H1 (cell line): Measurements from ENCODE around the gene C20orf202. TPM values are rescaled to one million over a fixed set of nuclear protein-coding genes. Genes with fewer than 3 reads are reported as not detected.
A peak's percentile ranks its signal among the peaks of the same experiment; 100 is the strongest.

Experiments used
- MAFK ChIP-seq: IDR thresholded peaks from 2 replicates; pipeline ENCODE4 v1.6.1; 2012; ENCODE audit warnings: low read depth, mild to moderate bottlenecking, improper control_type of control experiment, low read length
- POU5F1 ChIP-seq: IDR thresholded peaks from 2 replicates; pipeline ENCODE4 v1.6.1; 2011; ENCODE audit warnings: low read depth, mild to moderate bottlenecking, low read length, moderate library complexity
- SIN3A ChIP-seq, 2 experiments: IDR thresholded peaks in 1 of 2; conservative IDR thresholded peaks in 1 of 2; 2 replicates each; pipeline ENCODE4 v1.6.1; 2011 to 2012; ENCODE audit warnings: low read length in 2 of 2, improper control_type of control experiment in 1 of 2, low read depth in 1 of 2, mild to moderate bottlenecking in 1 of 2
- SUZ12 ChIP-seq: fragments of 200-600 bp; sonication (generic); IDR thresholded peaks from 2 replicates; pipeline ENCODE4 v1.6.1; 2012; ENCODE audit warnings: mild to moderate bottlenecking, inconsistent platforms, low read length, moderate library complexity, mixed read lengths
- TAF7 ChIP-seq: optimal IDR thresholded peaks from 2 replicates; pipeline ENCODE3; 2011; ENCODE audit warnings: low read depth, mild to moderate bottlenecking, inconsistent platforms, low read length, moderate library complexity, borderline replicate concordance
- TBP ChIP-seq: IDR thresholded peaks from 2 replicates; pipeline ENCODE4 v1.6.1; 2011; ENCODE audit warnings: low read depth, low read length, improper control_type of control experiment
- YY1 ChIP-seq: IDR thresholded peaks from 2 replicates; pipeline ENCODE4 v1.6.1; 2011; ENCODE audit warnings: low read depth, mild to moderate bottlenecking, low read length
- polyA plus RNA-seq, 7 experiments: library from polyadenylated mRNA; depleted of rRNA in 3 of 7; stranded (reverse) in 5 of 7; unstranded in 2 of 7; fragments of >200 nt in 5 of 7; fragments of 200-250 nt in 2 of 7; gene quantifications; 1 replicate in 5 of 7; 2 replicates in 1 of 7; 4 replicates in 1 of 7; pipeline versions ENCODE4 v1.2.1 to v1.2.3, GENCODE V29; 2011 to 2013; ENCODE audit warnings: missing spikeins in 2 of 7, mixed read lengths in 2 of 7
- total RNA-seq: library from RNA; stranded (reverse); fragmentation: NEBNext Ultra II Directional; extraction: Animal tissue kit (Norgen Biotek cat#: 25700); gene quantifications from 2 replicates; pipeline ENCODE4 v1.2.1, GENCODE V29; 2021
- TF ChIP-seq, protein P1 (sequence below): fragments of 300-600 bp; sonication (generic); IDR thresholded peaks from 2 replicates; pipeline ENCODE4 v1.7.1; 2012; ENCODE audit warnings: low read length, moderate library complexity, mild to moderate bottlenecking, inconsistent platforms; ENCODE audit not compliant: insufficient replicate concordance

C20orf202 gene
- total and polyA plus RNA-seq, 2 of the 8 experiments (the other 6 are each of a cell fraction or from before 2014, with no cell fraction given): 0.12 TPM; not detected in 1

DNA sequence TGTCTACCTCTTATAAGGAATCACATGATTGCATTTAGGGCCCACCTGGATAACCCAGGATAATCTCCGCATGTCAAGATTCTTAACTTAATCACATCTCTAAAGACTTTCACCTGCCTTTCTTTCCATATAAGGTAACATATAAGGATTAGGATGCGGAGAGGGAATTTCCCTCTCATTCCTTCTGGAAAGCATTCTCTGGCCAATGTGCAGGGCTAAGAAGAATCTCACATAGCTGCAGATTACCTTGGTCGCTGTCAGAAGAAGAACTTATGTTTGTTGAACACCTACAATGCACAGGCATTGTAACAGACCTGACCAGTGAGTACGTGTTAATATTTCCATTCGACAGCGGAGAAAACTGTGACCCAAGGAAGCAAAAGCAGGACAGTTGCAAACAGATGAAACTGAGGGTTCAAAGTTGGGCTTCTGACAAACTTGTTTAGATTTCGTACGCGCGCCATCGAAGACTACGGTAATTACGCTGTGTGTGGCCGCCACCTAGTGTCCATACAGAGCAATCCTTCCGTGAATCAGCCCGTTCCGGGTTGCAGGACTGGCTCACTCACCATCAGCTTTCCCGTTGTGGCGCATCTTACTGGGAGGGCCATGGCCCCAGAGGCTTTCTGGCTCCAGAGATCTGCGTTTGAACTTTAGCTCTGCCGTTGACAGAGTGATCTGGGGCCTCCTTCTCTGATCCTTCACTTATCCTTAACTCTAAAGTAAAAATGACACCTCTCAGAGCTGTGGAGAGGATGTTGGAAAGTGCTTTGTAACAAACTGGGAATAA, 9.5 kb downstream of the C20orf202 start (continued):
- TF ChIP-seq MAFK (peak; percentile 44; the same call in 1 of the 2 replicates), SUZ12 (no peak), POU5F1 (no peak), YY1 (peak; percentile 66; the same call in 1 of the 2 replicates), SIN3A (conservative IDR thresholded peaks at IDR 0.05 in 1 of 2, IDR thresholded peaks at IDR 0.05 in 1 of 2; ENCODE audit: low read depth in 1 of 2, low read length in 2 of 2) (peak in 1 of 2 experiments; percentile 72; a peak in 1 of 4 replicates), TAF7 (no peak), TBP (peak; percentile 49; the same call in 1 of the 2 replicates)
- TF ChIP-seq, protein P1, sequence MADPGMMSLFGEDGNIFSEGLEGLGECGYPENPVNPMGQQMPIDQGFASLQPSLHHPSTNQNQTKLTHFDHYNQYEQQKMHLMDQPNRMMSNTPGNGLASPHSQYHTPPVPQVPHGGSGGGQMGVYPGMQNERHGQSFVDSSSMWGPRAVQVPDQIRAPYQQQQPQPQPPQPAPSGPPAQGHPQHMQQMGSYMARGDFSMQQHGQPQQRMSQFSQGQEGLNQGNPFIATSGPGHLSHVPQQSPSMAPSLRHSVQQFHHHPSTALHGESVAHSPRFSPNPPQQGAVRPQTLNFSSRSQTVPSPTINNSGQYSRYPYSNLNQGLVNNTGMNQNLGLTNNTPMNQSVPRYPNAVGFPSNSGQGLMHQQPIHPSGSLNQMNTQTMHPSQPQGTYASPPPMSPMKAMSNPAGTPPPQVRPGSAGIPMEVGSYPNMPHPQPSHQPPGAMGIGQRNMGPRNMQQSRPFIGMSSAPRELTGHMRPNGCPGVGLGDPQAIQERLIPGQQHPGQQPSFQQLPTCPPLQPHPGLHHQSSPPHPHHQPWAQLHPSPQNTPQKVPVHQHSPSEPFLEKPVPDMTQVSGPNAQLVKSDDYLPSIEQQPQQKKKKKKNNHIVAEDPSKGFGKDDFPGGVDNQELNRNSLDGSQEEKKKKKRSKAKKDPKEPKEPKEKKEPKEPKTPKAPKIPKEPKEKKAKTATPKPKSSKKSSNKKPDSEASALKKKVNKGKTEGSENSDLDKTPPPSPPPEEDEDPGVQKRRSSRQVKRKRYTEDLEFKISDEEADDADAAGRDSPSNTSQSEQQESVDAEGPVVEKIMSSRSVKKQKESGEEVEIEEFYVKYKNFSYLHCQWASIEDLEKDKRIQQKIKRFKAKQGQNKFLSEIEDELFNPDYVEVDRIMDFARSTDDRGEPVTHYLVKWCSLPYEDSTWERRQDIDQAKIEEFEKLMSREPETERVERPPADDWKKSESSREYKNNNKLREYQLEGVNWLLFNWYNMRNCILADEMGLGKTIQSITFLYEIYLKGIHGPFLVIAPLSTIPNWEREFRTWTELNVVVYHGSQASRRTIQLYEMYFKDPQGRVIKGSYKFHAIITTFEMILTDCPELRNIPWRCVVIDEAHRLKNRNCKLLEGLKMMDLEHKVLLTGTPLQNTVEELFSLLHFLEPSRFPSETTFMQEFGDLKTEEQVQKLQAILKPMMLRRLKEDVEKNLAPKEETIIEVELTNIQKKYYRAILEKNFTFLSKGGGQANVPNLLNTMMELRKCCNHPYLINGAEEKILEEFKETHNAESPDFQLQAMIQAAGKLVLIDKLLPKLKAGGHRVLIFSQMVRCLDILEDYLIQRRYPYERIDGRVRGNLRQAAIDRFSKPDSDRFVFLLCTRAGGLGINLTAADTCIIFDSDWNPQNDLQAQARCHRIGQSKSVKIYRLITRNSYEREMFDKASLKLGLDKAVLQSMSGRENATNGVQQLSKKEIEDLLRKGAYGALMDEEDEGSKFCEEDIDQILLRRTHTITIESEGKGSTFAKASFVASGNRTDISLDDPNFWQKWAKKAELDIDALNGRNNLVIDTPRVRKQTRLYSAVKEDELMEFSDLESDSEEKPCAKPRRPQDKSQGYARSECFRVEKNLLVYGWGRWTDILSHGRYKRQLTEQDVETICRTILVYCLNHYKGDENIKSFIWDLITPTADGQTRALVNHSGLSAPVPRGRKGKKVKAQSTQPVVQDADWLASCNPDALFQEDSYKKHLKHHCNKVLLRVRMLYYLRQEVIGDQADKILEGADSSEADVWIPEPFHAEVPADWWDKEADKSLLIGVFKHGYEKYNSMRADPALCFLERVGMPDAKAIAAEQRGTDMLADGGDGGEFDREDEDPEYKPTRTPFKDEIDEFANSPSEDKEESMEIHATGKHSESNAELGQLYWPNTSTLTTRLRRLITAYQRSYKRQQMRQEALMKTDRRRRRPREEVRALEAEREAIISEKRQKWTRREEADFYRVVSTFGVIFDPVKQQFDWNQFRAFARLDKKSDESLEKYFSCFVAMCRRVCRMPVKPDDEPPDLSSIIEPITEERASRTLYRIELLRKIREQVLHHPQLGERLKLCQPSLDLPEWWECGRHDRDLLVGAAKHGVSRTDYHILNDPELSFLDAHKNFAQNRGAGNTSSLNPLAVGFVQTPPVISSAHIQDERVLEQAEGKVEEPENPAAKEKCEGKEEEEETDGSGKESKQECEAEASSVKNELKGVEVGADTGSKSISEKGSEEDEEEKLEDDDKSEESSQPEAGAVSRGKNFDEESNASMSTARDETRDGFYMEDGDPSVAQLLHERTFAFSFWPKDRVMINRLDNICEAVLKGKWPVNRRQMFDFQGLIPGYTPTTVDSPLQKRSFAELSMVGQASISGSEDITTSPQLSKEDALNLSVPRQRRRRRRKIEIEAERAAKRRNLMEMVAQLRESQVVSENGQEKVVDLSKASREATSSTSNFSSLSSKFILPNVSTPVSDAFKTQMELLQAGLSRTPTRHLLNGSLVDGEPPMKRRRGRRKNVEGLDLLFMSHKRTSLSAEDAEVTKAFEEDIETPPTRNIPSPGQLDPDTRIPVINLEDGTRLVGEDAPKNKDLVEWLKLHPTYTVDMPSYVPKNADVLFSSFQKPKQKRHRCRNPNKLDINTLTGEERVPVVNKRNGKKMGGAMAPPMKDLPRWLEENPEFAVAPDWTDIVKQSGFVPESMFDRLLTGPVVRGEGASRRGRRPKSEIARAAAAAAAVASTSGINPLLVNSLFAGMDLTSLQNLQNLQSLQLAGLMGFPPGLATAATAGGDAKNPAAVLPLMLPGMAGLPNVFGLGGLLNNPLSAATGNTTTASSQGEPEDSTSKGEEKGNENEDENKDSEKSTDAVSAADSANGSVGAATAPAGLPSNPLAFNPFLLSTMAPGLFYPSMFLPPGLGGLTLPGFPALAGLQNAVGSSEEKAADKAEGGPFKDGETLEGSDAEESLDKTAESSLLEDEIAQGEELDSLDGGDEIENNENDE: peak; percentile 96
